Breast epithelium (tissue), 3 donors: ENCODE results near the gene NR6A1.

ENCODE experiments used
- CTCF ChIP-seq, 3 donors: fragments of 450-650 bp; IDR thresholded peaks; one replicate each; pipeline ENCODE4 v1.5.1; 2016 to 2017; ENCODE audit warnings: antibody characterized with exemption in 3 of 3, mild to moderate bottlenecking in 3 of 3, moderate library complexity in 3 of 3
- POLR2A ChIP-seq: fragments of 450-650 bp; IDR thresholded peaks from one replicate; pipeline ENCODE4 v1.6.1; 2016; ENCODE audit warnings: antibody characterized with exemption, mild to moderate bottlenecking, moderate library complexity
- POLR2AphosphoS5 ChIP-seq, 3 donors: sonication (generic); formaldehyde crosslinking; IDR thresholded peaks; one replicate each; pipeline ENCODE4 v1.6.1; 2017; ENCODE audit warnings: antibody characterized with exemption in 3 of 3

- no peak for TF ChIP-seq CTCF (IDR thresholded peaks at IDR 0.05)
- TF ChIP-seq POLR2A = no peak
- TF ChIP-seq POLR2AphosphoS5 (IDR thresholded peaks at IDR 0.05) = no peak
Observed at GRCh38 chr9:124675261-124676158, 95.6 kb downstream of the NR6A1 start.
